ENCODE measurements around the gene SRCAP.

SRCAP gene

DNA sequence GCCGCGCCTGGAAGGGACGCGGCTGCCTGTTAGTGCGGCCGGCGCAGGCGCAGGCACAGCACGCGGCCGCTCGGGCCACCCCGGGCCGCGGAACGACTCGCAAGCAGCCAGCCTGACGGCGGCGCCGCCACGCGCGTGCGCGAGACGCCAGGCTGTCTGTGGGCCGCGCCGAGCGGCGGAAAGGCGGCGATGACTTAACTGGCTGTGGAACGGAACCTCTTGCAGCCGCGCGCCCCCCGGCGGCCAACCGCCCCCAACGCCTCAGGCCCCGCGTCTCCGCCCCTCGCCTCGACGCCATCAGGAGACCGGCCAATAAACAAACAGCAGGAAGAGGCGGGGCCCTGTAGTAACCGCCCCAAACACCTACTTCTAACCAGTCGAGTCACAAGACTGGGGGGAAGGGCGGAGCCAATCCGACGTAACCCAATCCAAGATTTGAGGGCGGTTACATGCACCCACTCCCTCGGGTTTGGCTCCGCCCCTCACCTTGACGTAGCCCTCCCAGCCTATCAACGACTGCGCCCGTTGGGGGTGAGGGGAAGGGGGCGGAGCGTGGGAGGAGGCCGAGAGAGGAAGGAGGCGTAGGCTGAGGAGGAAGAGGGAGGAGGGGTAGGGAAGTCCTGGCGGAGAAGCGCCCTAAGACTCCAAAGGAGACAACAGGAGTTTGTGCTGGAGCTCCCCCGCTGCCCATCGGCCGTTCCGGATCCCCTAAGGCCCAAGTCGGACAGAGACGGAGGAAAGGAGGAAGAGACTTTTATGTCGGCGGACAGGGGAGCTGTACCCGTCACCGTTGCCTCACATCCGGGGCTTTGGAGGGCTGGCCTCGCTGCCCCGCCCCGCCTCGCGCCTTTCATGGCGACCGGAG lies 40.9 kb upstream of the SRCAP start, which contains the start of gene FBRS:
Gene FBRS, plus strand, starts transcription at position 566 of the 865 bp plus-strand sequence. CDS start 1,088 bp downstream, outside the sequence.
- Histone ChIP-seq H3K79me1 (ENCODE audit: low read length) (peaks cover 7% of the 10 kb centered on the region), H3K4me3 (ENCODE audit: low read length) (peak within 1 kb of the TSS; percentile 93), H2BK120ac (ENCODE audit: low read depth, low read length) (no peak within 1 kb of the TSS), H3K4me1 (ENCODE audit: control insufficient read depth, low read depth, low read length) (peaks cover 3% of the 10 kb centered on the region), H3K36me3 (ENCODE audit: control insufficient read depth, insufficient read depth, low read length) (peaks cover 6% of the 10 kb centered on the region), H2BK5ac (ENCODE audit: low read length) (peak within 1 kb of the TSS; percentile 92), H2BK15ac (replicated peaks; ENCODE audit: low read depth) (no peak within 1 kb of the TSS), H2AK5ac (ENCODE audit: low read length) (no peak within 1 kb of the TSS), H3K4ac (ENCODE audit: low read depth, low read length) (peak within 1 kb of the TSS; percentile 50), H3K27ac (ENCODE audit: low read depth, low read length) (peak within 1 kb of the TSS; percentile 67), H3K23ac (ENCODE audit: low read length) (peak within 1 kb of the TSS; percentile 80), H3K9ac (ENCODE audit: low read length) (peak within 1 kb of the TSS; percentile 98), H4K8ac (ENCODE audit: low read depth, low read length) (no peak within 1 kb of the TSS), H3K56ac (ENCODE audit: low read length) (peak within 1 kb of the TSS; percentile 99), H3K79me2 (ENCODE audit: control insufficient read depth, insufficient read depth, low read length) (no peaks in the 10 kb centered on the region), H3K18ac (ENCODE audit: low read length) (peak within 1 kb of the TSS; percentile 90), H3K27me3 (ENCODE audit: insufficient read depth, low read length, poor library complexity) (no peaks in the 10 kb centered on the region), H4K5ac (ENCODE audit: low read length) (no peak within 1 kb of the TSS), H3K4me2 (ENCODE audit: low read length) (peak within 1 kb of the TSS; percentile 69)
- DNase-seq: peak; percentile 100
- WGBS (ENCODE audit: extremely low coverage, insufficient coverage, low lambda C conversion rate): no CpG with 5 or more reads among the region's 86 CpGs

DNA sequence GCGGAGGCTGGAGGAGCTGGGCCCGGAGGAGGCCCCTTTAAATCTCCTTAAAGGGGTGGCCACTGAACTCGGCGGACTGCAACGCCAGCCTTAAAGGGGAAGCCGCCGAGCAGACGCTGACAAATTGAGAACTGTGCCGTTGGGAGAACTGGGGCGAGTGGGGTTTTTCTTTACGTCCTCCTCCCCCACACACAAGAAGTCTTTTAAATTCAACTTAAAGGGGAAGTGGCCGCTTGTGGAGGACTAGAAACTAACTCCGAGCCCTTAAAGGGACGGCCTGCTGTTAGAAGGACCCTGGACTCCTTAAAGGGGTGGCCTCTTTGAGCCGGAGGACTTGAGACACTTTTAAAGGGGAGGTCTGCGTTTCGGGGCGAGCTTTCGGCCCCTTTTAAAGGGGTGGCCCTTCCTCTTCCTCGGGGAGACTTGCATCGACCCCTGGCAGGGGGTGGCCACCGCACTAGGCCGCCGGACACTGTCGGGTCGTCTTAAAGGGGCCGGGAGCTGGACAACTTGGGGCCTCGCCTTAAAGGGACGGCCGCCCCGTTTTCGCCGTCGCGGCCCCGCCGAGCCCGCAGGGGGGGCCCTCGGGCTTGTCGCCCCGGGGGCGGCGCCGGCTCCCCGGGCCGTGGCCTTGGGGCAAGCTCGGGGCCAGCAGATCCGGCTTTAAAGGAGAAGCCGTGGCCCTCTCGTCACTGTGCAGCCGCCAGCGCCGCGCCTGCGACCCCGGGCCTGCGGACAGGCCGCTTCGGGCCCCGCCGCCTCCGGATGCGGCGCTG lies 40.1 kb upstream of the SRCAP start:
- no peaks in the 10 kb centered on the region for H3K27me3 ChIP-seq (ENCODE audit: insufficient read depth, low read length, poor library complexity)
- H3K79me1 ChIP-seq (ENCODE audit: low read length): peaks cover 7% of the 10 kb centered on the region
- peak overlapping the region; percentile 80 for H3K23ac ChIP-seq (ENCODE audit: low read length)
- peak; percentile 98 for DNase-seq
- no peak overlapping the region for H2BK5ac ChIP-seq (ENCODE audit: low read length)
- no peak overlapping the region for H4K5ac ChIP-seq (ENCODE audit: low read length)
- peak overlapping the region; percentile 67 for H3K27ac ChIP-seq (ENCODE audit: low read depth, low read length)
- H3K36me3 ChIP-seq (ENCODE audit: control insufficient read depth, insufficient read depth, low read length): peaks cover 10% of the 10 kb centered on the region
- H3K4ac ChIP-seq (ENCODE audit: low read depth, low read length): peak overlapping the region; percentile 50
- H3K4me2 ChIP-seq (ENCODE audit: low read length): peak overlapping the region; percentile 59
- H2BK120ac ChIP-seq (ENCODE audit: low read depth, low read length): no peak overlapping the region
- H3K18ac ChIP-seq (ENCODE audit: low read length): peak overlapping the region; percentile 90
- peaks cover 3% of the 10 kb centered on the region for H3K4me1 ChIP-seq (ENCODE audit: control insufficient read depth, low read depth, low read length)
- peak overlapping the region; percentile 89 for H3K9ac ChIP-seq (ENCODE audit: low read length)
- no peak overlapping the region for H4K8ac ChIP-seq (ENCODE audit: low read depth, low read length)
- peak overlapping the region; percentile 82 for H3K4me3 ChIP-seq (ENCODE audit: low read length)
- no peak overlapping the region for H2AK5ac ChIP-seq (ENCODE audit: low read length)
- H2BK15ac ChIP-seq (replicated peaks; ENCODE audit: low read depth): no peak overlapping the region
- peak overlapping the region; percentile 99 for H3K56ac ChIP-seq (ENCODE audit: low read length)
- WGBS (ENCODE audit: extremely low coverage, insufficient coverage, low lambda C conversion rate): no CpG with 5 or more reads among the region's 64 CpGs
- H3K79me2 ChIP-seq (ENCODE audit: control insufficient read depth, insufficient read depth, low read length): no peaks in the 10 kb centered on the region

DNA sequence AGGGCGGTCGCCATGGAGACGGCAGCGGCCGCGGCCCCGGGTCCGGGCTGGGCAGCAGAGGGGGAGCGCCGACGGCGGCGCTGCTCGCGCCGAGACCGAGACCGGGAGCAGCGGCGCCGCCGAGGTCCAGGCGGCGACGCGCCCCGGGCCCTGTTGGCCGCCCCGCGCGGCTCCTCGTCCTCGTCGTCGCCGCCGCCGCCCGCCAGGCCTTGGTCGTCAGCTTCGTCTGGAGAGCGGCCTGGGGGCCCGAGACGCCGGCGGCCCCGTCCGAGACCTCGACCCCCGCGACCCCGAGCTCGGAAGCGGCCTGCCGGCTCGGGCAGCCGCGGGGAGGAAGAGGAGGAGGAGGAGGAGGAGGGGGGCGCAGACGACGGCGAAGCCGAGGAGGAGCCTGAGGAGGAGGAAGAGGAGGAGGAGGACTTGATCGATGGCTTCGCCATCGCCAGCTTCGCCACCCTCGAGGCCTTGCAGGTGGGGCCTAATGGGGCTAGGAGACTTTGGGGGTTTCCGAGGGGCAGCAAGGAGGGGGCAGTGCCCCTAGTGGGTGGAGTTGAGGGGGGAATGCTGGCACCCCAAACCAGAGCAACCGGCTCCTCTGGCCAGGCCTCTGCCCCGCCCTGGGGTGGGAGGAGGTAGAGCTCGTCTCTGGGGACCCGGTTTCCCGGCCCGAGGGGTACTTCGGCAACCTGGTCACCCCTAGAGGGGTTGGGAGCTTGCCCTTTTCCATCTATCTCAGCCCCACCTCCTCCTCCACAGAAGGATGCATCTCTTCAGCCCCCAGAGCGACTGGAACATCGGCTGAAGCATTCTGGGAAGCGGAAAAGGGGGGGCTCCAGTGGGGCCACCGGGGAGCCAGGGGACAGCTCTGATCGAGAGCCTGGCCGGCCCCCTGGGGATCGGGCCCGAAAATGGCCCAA lies 39.2 kb upstream of the SRCAP start:
- DNase-seq: peak; percentile 10
- Histone ChIP-seq H4K5ac (ENCODE audit: low read length) (no peak overlapping the region), H3K9ac (ENCODE audit: low read length) (peak overlapping the region; percentile 89), H3K27me3 (ENCODE audit: insufficient read depth, low read length, poor library complexity) (no peaks in the 10 kb centered on the region), H3K4ac (ENCODE audit: low read depth, low read length) (no peak overlapping the region), H3K36me3 (ENCODE audit: control insufficient read depth, insufficient read depth, low read length) (peaks cover 10% of the 10 kb centered on the region), H3K27ac (ENCODE audit: low read depth, low read length) (peak overlapping the region; percentile 67), H3K79me2 (ENCODE audit: control insufficient read depth, insufficient read depth, low read length) (no peaks in the 10 kb centered on the region), H3K18ac (ENCODE audit: low read length) (peak overlapping the region; percentile 90), H2BK120ac (ENCODE audit: low read depth, low read length) (no peak overlapping the region), H3K4me3 (ENCODE audit: low read length) (peak overlapping the region; percentile 82), H2BK5ac (ENCODE audit: low read length) (no peak overlapping the region), H3K4me2 (ENCODE audit: low read length) (peak overlapping the region; percentile 58), H4K8ac (ENCODE audit: low read depth, low read length) (no peak overlapping the region), H3K56ac (ENCODE audit: low read length) (peak overlapping the region; percentile 99), H2AK5ac (ENCODE audit: low read length) (no peak overlapping the region), H3K79me1 (ENCODE audit: low read length) (peaks cover 7% of the 10 kb centered on the region), H3K23ac (ENCODE audit: low read length) (peak overlapping the region; percentile 80), H3K4me1 (ENCODE audit: control insufficient read depth, low read depth, low read length) (peaks cover 3% of the 10 kb centered on the region), H2BK15ac (replicated peaks; ENCODE audit: low read depth) (no peak overlapping the region)
- no CpG with 5 or more reads among the region's 84 CpGs for WGBS (ENCODE audit: extremely low coverage, insufficient coverage, low lambda C conversion rate)

DNA sequence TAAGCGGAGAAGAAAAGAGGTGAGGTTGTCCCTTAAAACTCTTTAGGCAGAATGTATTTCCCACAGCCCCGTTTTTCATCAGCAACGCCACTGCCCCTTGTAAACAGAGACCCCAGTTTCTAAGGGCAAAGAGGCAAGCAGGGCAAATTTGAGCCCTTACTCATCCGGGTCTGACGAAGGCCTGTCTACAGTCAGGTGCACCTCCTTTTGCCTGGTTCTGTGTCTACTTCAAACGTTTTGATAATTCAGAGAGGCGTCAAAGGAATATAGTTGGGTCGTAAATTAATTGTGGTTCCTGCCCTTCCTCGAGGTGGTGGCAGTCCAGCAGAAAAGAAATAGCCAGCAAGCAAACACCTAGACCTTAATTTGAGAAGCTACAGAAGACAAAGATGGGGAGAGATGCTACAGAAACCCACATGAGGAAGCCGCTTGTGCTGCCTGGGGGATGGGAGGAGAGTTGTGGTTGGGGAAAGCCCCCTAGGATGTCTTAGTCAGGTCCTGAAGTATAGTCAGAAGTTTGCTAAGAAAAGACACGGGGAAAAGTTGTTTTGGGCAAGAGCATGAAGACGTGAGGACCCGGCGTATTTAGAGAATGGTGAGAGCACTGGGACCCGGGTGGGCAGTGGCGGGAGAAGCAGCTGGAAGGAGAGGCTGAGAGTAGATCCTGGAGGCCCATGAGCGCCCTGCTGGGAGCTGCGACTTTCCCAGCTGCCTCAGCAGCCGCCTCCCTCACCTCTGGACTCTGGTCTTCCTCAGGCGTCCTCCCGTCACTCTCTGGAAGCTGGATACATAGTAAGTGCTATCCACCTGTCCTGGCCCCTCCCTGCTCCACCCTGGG lies 38.3 kb upstream of the SRCAP start:
- H3K79me2 ChIP-seq (ENCODE audit: control insufficient read depth, insufficient read depth, low read length): no peaks in the 10 kb centered on the region
- no peak overlapping the region for H2BK5ac ChIP-seq (ENCODE audit: low read length)
- H3K36me3 ChIP-seq (ENCODE audit: control insufficient read depth, insufficient read depth, low read length): peaks cover 10% of the 10 kb centered on the region
- no peak overlapping the region for H2AK5ac ChIP-seq (ENCODE audit: low read length)
- H2BK120ac ChIP-seq (ENCODE audit: low read depth, low read length): no peak overlapping the region
- no peak overlapping the region for H4K5ac ChIP-seq (ENCODE audit: low read length)
- peaks cover 7% of the 10 kb centered on the region for H3K79me1 ChIP-seq (ENCODE audit: low read length)
- no peak for DNase-seq
- no CpG with 5 or more reads among the region's 21 CpGs for WGBS (ENCODE audit: extremely low coverage, insufficient coverage, low lambda C conversion rate)
- peak overlapping the region; percentile 99 for H3K56ac ChIP-seq (ENCODE audit: low read length)
- H3K9ac ChIP-seq (ENCODE audit: low read length): peak overlapping the region; percentile 89
- H3K27me3 ChIP-seq (ENCODE audit: insufficient read depth, low read length, poor library complexity): no peaks in the 10 kb centered on the region
- peak overlapping the region; percentile 58 for H3K4me2 ChIP-seq (ENCODE audit: low read length)
- H4K8ac ChIP-seq (ENCODE audit: low read depth, low read length): no peak overlapping the region
- H3K18ac ChIP-seq (ENCODE audit: low read length): no peak overlapping the region
- no peak overlapping the region for H3K27ac ChIP-seq (ENCODE audit: low read depth, low read length)
- H3K4me1 ChIP-seq (ENCODE audit: control insufficient read depth, low read depth, low read length): peaks cover 3% of the 10 kb centered on the region
- H3K4me3 ChIP-seq (ENCODE audit: low read length): no peak overlapping the region
- H3K23ac ChIP-seq (ENCODE audit: low read length): no peak overlapping the region
- H3K4ac ChIP-seq (ENCODE audit: low read depth, low read length): no peak overlapping the region
- no peak overlapping the region for H2BK15ac ChIP-seq (replicated peaks; ENCODE audit: low read depth)

DNA sequence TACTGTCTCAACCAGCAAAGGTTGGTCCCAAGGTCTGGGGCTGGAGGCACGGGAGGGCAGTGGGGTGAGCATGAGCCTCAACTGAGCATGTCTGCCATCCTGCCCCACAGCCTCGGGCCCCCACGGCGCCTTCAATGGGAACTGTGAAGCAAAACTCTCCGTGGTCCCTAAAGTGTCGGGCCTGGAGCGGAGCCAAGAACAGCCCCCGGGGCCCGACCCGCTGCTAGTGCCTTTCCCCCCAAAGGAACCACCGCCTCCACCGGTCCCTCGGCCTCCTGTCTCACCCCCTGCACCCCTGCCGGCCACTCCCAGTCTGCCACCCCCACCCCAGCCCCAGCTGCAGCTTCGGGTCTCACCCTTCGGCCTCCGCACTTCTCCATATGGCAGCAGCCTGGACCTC lies 36.5 kb upstream of the SRCAP start:
- no peaks in the 10 kb centered on the region for H3K27me3 ChIP-seq (ENCODE audit: insufficient read depth, low read length, poor library complexity)
- no peak overlapping the region for H3K18ac ChIP-seq (ENCODE audit: low read length)
- WGBS (ENCODE audit: extremely low coverage, insufficient coverage, low lambda C conversion rate): no CpG with 5 or more reads among the region's 17 CpGs
- no peak overlapping the region for H2BK120ac ChIP-seq (ENCODE audit: low read depth, low read length)
- H3K79me2 ChIP-seq (ENCODE audit: control insufficient read depth, insufficient read depth, low read length): no peaks in the 10 kb centered on the region
- no peak overlapping the region for H3K4ac ChIP-seq (ENCODE audit: low read depth, low read length)
- no peak for DNase-seq
- no peak overlapping the region for H3K4me2 ChIP-seq (ENCODE audit: low read length)
- H3K79me1 ChIP-seq (ENCODE audit: low read length): peaks cover 7% of the 10 kb centered on the region
- no peak overlapping the region for H3K56ac ChIP-seq (ENCODE audit: low read length)
- H3K4me1 ChIP-seq (ENCODE audit: control insufficient read depth, low read depth, low read length): peaks cover 3% of the 10 kb centered on the region
- no peak overlapping the region for H4K8ac ChIP-seq (ENCODE audit: low read depth, low read length)
- no peak overlapping the region for H2BK5ac ChIP-seq (ENCODE audit: low read length)
- no peak overlapping the region for H2AK5ac ChIP-seq (ENCODE audit: low read length)
- peaks cover 13% of the 10 kb centered on the region for H3K36me3 ChIP-seq (ENCODE audit: control insufficient read depth, insufficient read depth, low read length)
- no peak overlapping the region for H3K9ac ChIP-seq (ENCODE audit: low read length)
- H3K4me3 ChIP-seq (ENCODE audit: low read length): no peak overlapping the region
- H2BK15ac ChIP-seq (replicated peaks; ENCODE audit: low read depth): no peak overlapping the region
- no peak overlapping the region for H3K23ac ChIP-seq (ENCODE audit: low read length)
- H4K5ac ChIP-seq (ENCODE audit: low read length): no peak overlapping the region
- H3K27ac ChIP-seq (ENCODE audit: low read depth, low read length): no peak overlapping the region

Measured in mesendoderm (in vitro differentiated cells).